HCT116 (cell line): ENCODE data around the gene GRIP2. TPM values are rescaled to one million over a fixed set of nuclear protein-coding genes. Genes with fewer than 3 reads are reported as not detected.

Experiments used
- ATAC-seq: fragments of 200-7000 bp; cut with Tn5 transposase; 2 replicates; pipeline ENCODE4 v1.9.1; 2020; ENCODE audit warnings: mild to moderate bottlenecking, moderate library complexity
- BruUV-seq: library from RNA; stranded (reverse); fragments of 400-500 nt; replicated peaks from 2 replicates; lab custom pipeline; 2021; lab: Mats Ljungman, UMichigan
- CTCF ChIA-PET: fragments of 300-600 bp; sonication (Branson Sonifier 250); formaldehyde crosslinking; loops from one replicate; lab custom pipeline; 2021; ENCODE audit warnings: antibody characterized with exemption; lab: Charles Lee
- POLR2A ChIA-PET: fragments of 300-600, 350-600 bp; sonication (Branson Sonifier 250); formaldehyde crosslinking; loops from one replicate; lab custom pipeline; 2021; ENCODE audit warnings: antibody characterized with exemption; lab: Charles Lee
- RAD21 ChIA-PET, 2 experiments: fragments of 300-600 bp; sonication (Branson Sonifier 250); formaldehyde crosslinking; loops; one replicate each; lab custom pipeline; 2023; ENCODE audit warnings: low total read pairs in 2 of 2; ENCODE audit not compliant: uncharacterized antibody in 2 of 2, unreplicated experiment in 2 of 2, low non-redundant PET in 1 of 2; lab: Charles Lee
- DNase-seq: peaks from one replicate; pipeline ENCODE4 v3.0.0-alpha.2; 2010; ENCODE audit warnings: low read depth, low spot score
- H2AFZ ChIP-seq: fragments of 200-600 bp; shearing (Covaris generic), sonication (generic); 2 replicates; pipeline ENCODE4 v1.6.1; 2017; ENCODE audit warnings: low read depth, mixed run types, mixed read lengths, antibody characterized with exemption, low read length; ENCODE audit not compliant: poor library complexity, severe bottlenecking
- H3K27ac ChIP-seq: 2 replicates; pipeline ENCODE4 v1.5.1; 2012; ENCODE audit warnings: low read depth, low read length
- H3K27me3 ChIP-seq: fragments of 200-600 bp; sonication (generic); 2 replicates; pipeline ENCODE4 v1.6.1; 2016; ENCODE audit warnings: mixed run types, low read length, mixed read lengths; ENCODE audit not compliant: insufficient read depth
- H3K36me3 ChIP-seq, 2 experiments: fragments of 200-500 bp in 1 of 2; fragments of 200-600 bp in 1 of 2; sonication (Bioruptor generic) in 1 of 2; sonication (generic) in 1 of 2; 2 replicates each; pipeline versions ENCODE4 v1.5.1 to v1.6.1; 2014 to 2016; ENCODE audit warnings: low read length in 2 of 2, inconsistent platforms in 1 of 2, mixed read lengths in 1 of 2, mixed run types in 1 of 2; ENCODE audit not compliant: insufficient read depth in 2 of 2, control insufficient read depth in 1 of 2
- H3K4me1 ChIP-seq, 2 experiments: fragments of 200-600 bp in 1 of 2; sonication (generic) in 1 of 2; 2 replicates each; pipeline versions ENCODE4 v1.5.1 to v1.6.1; 2012 to 2017; ENCODE audit warnings: low read length in 2 of 2, inconsistent platforms in 1 of 2, mild to moderate bottlenecking in 1 of 2, mixed read lengths in 1 of 2, mixed run types in 1 of 2, moderate library complexity in 1 of 2; ENCODE audit not compliant: insufficient read depth in 2 of 2, control insufficient read depth in 1 of 2
- H3K4me2 ChIP-seq: fragments of 200-600 bp; sonication (generic); 2 replicates; pipeline ENCODE4 v1.6.1; 2017; ENCODE audit warnings: mixed run types, low read length, mixed read lengths
- H3K4me3 ChIP-seq, 2 experiments: fragments of 200-600 bp in 1 of 2; sonication (generic) in 1 of 2; replicated peaks in 1 of 2; 2 replicates each; pipeline ENCODE4 v1.5.1; 2011 to 2016; ENCODE audit warnings: low read length in 2 of 2, control low read depth in 1 of 2, low read depth in 1 of 2, mild to moderate bottlenecking in 1 of 2, mixed read lengths in 1 of 2, mixed run types in 1 of 2
- H3K79me2 ChIP-seq: fragments of 200-600 bp; sonication (generic); 2 replicates; pipeline ENCODE4 v1.6.1; 2017; ENCODE audit warnings: mild to moderate bottlenecking, mixed run types, low read length, moderate library complexity, mixed read lengths; ENCODE audit not compliant: insufficient read depth
- H3K9ac ChIP-seq: fragments of 200-600 bp; sonication (generic); 2 replicates; pipeline ENCODE4 v1.6.1; 2016; ENCODE audit warnings: low read length, mixed read lengths
- H3K9me2 ChIP-seq: fragments of 200-600 bp; sonication (generic), shearing (Covaris generic); 2 replicates; pipeline ENCODE4 v1.6.1; 2017; ENCODE audit warnings: mixed run types, mild to moderate bottlenecking, moderate library complexity; ENCODE audit not compliant: insufficient read depth
- H3K9me3 ChIP-seq, 2 experiments: fragments of 200-500 bp in 1 of 2; fragments of 200-600 bp in 1 of 2; sonication (Bioruptor generic) in 1 of 2; sonication (generic) in 1 of 2; 2 replicates each; pipeline ENCODE4 v1.6.1; 2014 to 2017; ENCODE audit warnings: low read length in 2 of 2, mixed read lengths in 2 of 2, inconsistent platforms in 1 of 2, low read depth in 1 of 2, mild to moderate bottlenecking in 1 of 2, mixed run types in 1 of 2, moderate library complexity in 1 of 2; ENCODE audit not compliant: control insufficient read depth in 1 of 2, insufficient read depth in 1 of 2
- H4K20me1 ChIP-seq: fragments of 200-600 bp; sonication (generic), shearing (Covaris generic); 2 replicates; pipeline ENCODE4 v1.6.1; 2017; ENCODE audit warnings: mixed run types, mild to moderate bottlenecking, moderate library complexity; ENCODE audit not compliant: insufficient read depth
- ATF3 ChIP-seq: IDR thresholded peaks from 2 replicates; pipeline ENCODE4 v1.6.1; 2012
- CBX3 ChIP-seq: IDR thresholded peaks from 2 replicates; pipeline ENCODE4 v1.6.1; 2012; ENCODE audit warnings: low read depth
- CEBPB ChIP-seq: IDR thresholded peaks from 2 replicates; pipeline ENCODE4 v1.6.1; 2012; ENCODE audit warnings: low read depth
- EGR1 ChIP-seq: IDR thresholded peaks from 2 replicates; pipeline ENCODE4 v1.6.1; 2012; ENCODE audit warnings: low read depth
- ELF1 ChIP-seq: IDR thresholded peaks from 2 replicates; pipeline ENCODE4 v1.6.1; 2012; ENCODE audit warnings: low read depth, borderline replicate concordance
- FOSL1 ChIP-seq: IDR thresholded peaks from 2 replicates; pipeline ENCODE4 v1.6.1; 2012; ENCODE audit warnings: low read depth
- JUND ChIP-seq: IDR thresholded peaks from 2 replicates; pipeline ENCODE4 v1.6.1; 2012
- POLR2AphosphoS5 ChIP-seq: IDR thresholded peaks from 2 replicates; pipeline ENCODE4 v1.6.1; 2011; ENCODE audit warnings: mild to moderate bottlenecking, low read depth, low read length, moderate library complexity
- RAD21 ChIP-seq: IDR thresholded peaks from 2 replicates; pipeline ENCODE4 v1.6.1; 2012; ENCODE audit warnings: low read depth, mild to moderate bottlenecking
- SIN3A ChIP-seq: IDR thresholded peaks from 2 replicates; pipeline ENCODE4 v1.6.1; 2012; ENCODE audit warnings: low read depth
- YY1 ChIP-seq: IDR thresholded peaks from 2 replicates; pipeline ENCODE4 v1.6.1; 2011; ENCODE audit warnings: low read length, low read depth, moderate library complexity, mild to moderate bottlenecking; ENCODE audit not compliant: insufficient replicate concordance; ENCODE audit errors: extremely low read depth
- ZFX ChIP-seq: fragments of 450-650 bp; IDR thresholded peaks from 2 replicates; pipeline ENCODE4 v1.6.1; 2017
- intact Hi-C: fragments of 100-400 bp; cut with micrococcal nuclease; formaldehyde crosslinking; loops from 2 replicates; pipeline ENCODE4 v1.10.0; 2022
- total RNA-seq: library from RNA; stranded (reverse); gene quantifications from one replicate; pipeline ENCODE4 v1.2.1, GENCODE V29; 2021; ENCODE audit not compliant: unreplicated experiment
- TF ChIP-seq, protein P1 (sequence below): IDR thresholded peaks from 2 replicates; pipeline ENCODE4 v1.6.1; 2012
- TF ChIP-seq, protein P2 (sequence below): IDR thresholded peaks from 2 replicates; pipeline ENCODE4 v1.6.1; 2011; ENCODE audit warnings: mild to moderate bottlenecking, low read length, moderate library complexity; ENCODE audit not compliant: insufficient replicate concordance; ENCODE audit errors: extremely low read depth
- TF ChIP-seq, protein P3 (sequence below): IDR thresholded peaks from 2 replicates; pipeline ENCODE4 v1.6.1; 2012; ENCODE audit warnings: low read depth

Gene GRIP2
- total RNA-seq, 1 experiment from 2014 or later = 0.34 TPM

- TF ChIP-seq, protein P1, sequence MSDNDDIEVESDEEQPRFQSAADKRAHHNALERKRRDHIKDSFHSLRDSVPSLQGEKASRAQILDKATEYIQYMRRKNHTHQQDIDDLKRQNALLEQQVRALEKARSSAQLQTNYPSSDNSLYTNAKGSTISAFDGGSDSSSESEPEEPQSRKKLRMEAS = no peak
- no peak for TF ChIP-seq YY1
- TF ChIP-seq, all 23 proteins: peak for 0
These were observed 86.1 kb downstream of the GRIP2 start (continued) for GRCh38 chr3:14453876-14454638.

- BruUV-seq = no TSS peak
- peaks cover 4 to 28% of the 10 kb centered on the region in 2 experiments for H3K36me3 ChIP-seq
- H3K9ac ChIP-seq = peak overlapping the region; percentile 19; the same call in 1 of the 2 replicates
- peak overlapping the region; percentile 75 for H3K27ac ChIP-seq
- H3K4me3 ChIP-seq = peak overlapping the region in 1 of 2 experiments; percentile 27; a peak in 2 of 4 replicates
- peak overlapping the region; percentile 57 for H3K4me2 ChIP-seq
- H3K4me1 ChIP-seq = peaks cover 23 to 32% of the 10 kb centered on the region in 2 experiments
- DNase-seq (peak; percentile 73), ATAC-seq (peak; percentile 85)
- H3K79me2 ChIP-seq = no peaks in the 10 kb centered on the region
- ChIA-PET POLR2A (interaction anchor here (0.6 kb wide), 1 partner anchor 257 kb away, joined by 3 read pairs; no protein-coding TSS in a partner anchor), RAD21 (interaction anchor here in 1 of 2 experiments (0.9 kb wide), 1 partner anchor 8 kb away, joined by 3 read pairs; no protein-coding TSS in a partner anchor), CTCF (interaction anchor here (0.9 to 2.5 kb wide), 4 partner anchors 11 to 250 kb away, joined by 3 to 11 read pairs (median 4); no protein-coding TSS in a partner anchor)
- no peaks in the 10 kb centered on the region for H3K27me3 ChIP-seq
- intact Hi-C loops = loop anchor here (2.0 kb wide), 1 partner anchor 50 kb away; the partner anchor contains the start of gene SLC6A6
- no peak overlapping the region for H2AFZ ChIP-seq
- H3K9me3 ChIP-seq = no peaks in the 10 kb centered on the region
- H4K20me1 ChIP-seq = no peaks in the 10 kb centered on the region
- H3K9me2 ChIP-seq = no peaks in the 10 kb centered on the region
- TF ChIP-seq, protein P2, sequence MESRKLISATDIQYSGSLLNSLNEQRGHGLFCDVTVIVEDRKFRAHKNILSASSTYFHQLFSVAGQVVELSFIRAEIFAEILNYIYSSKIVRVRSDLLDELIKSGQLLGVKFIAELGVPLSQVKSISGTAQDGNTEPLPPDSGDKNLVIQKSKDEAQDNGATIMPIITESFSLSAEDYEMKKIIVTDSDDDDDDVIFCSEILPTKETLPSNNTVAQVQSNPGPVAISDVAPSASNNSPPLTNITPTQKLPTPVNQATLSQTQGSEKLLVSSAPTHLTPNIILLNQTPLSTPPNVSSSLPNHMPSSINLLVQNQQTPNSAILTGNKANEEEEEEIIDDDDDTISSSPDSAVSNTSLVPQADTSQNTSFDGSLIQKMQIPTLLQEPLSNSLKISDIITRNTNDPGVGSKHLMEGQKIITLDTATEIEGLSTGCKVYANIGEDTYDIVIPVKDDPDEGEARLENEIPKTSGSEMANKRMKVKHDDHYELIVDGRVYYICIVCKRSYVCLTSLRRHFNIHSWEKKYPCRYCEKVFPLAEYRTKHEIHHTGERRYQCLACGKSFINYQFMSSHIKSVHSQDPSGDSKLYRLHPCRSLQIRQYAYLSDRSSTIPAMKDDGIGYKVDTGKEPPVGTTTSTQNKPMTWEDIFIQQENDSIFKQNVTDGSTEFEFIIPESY = no peak
- TF ChIP-seq ELF1 (no peak), YY1 (no peak), ZFX (no peak), RAD21 (no peak), ATF3 (no peak), CBX3 (0 out of 2 replicates have a peak, but pooled peaks have one; percentile 38), JUND (peak; percentile 67), POLR2AphosphoS5 (no peak; the same call in 1 of the 2 replicates), FOSL1 (peak; percentile 65), EGR1 (no peak; the same call in 1 of the 2 replicates), SIN3A (peak; percentile 70), CEBPB (no peak)
- TF ChIP-seq, protein P3, sequence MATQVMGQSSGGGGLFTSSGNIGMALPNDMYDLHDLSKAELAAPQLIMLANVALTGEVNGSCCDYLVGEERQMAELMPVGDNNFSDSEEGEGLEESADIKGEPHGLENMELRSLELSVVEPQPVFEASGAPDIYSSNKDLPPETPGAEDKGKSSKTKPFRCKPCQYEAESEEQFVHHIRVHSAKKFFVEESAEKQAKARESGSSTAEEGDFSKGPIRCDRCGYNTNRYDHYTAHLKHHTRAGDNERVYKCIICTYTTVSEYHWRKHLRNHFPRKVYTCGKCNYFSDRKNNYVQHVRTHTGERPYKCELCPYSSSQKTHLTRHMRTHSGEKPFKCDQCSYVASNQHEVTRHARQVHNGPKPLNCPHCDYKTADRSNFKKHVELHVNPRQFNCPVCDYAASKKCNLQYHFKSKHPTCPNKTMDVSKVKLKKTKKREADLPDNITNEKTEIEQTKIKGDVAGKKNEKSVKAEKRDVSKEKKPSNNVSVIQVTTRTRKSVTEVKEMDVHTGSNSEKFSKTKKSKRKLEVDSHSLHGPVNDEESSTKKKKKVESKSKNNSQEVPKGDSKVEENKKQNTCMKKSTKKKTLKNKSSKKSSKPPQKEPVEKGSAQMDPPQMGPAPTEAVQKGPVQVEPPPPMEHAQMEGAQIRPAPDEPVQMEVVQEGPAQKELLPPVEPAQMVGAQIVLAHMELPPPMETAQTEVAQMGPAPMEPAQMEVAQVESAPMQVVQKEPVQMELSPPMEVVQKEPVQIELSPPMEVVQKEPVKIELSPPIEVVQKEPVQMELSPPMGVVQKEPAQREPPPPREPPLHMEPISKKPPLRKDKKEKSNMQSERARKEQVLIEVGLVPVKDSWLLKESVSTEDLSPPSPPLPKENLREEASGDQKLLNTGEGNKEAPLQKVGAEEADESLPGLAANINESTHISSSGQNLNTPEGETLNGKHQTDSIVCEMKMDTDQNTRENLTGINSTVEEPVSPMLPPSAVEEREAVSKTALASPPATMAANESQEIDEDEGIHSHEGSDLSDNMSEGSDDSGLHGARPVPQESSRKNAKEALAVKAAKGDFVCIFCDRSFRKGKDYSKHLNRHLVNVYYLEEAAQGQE = no peak
These were observed 87.1 kb downstream of the GRIP2 start for GRCh38 chr3:14452740-14453710.
